Small intestine (tissue), 7 donors: ENCODE measurements around the gene PDE6D. TPM values are rescaled to one million over a fixed set of nuclear protein-coding genes. Genes with fewer than 3 reads are reported as not detected.

Experiments
- DNase-seq, 2 donors: peaks; one replicate each; pipeline versions ENCODE4 v3.0.0 to v3.0.0-alpha.2; 2013
- FAIRE-seq: peaks from 2 replicates; lab custom pipeline; 2012; peaks lifted over from hg19 to GRCh38; lab: Jason Lieb, UNC
- H3K27ac ChIP-seq, 3 donors: one replicate each; pipeline ENCODE4 v1.5.1; 2013; ENCODE audit warnings: low read length in 2 of 3, mild to moderate bottlenecking in 2 of 3, control low read depth in 1 of 3, inconsistent platforms in 1 of 3, low read depth in 1 of 3, moderate library complexity in 1 of 3
- H3K27me3 ChIP-seq, 3 donors: one replicate each; pipeline ENCODE4 v1.6.1; 2013; ENCODE audit warnings: low read length in 3 of 3, inconsistent platforms in 1 of 3; ENCODE audit not compliant: control insufficient read depth in 3 of 3, insufficient read depth in 3 of 3
- H3K36me3 ChIP-seq, 3 donors: one replicate each; pipeline ENCODE4 v1.6.1; 2013; ENCODE audit warnings: low read length in 3 of 3, inconsistent platforms in 1 of 3, low read depth in 1 of 3, mild to moderate bottlenecking in 1 of 3, moderate library complexity in 1 of 3; ENCODE audit not compliant: control insufficient read depth in 3 of 3, insufficient read depth in 2 of 3
- H3K4me1 ChIP-seq, 3 donors: one replicate each; pipeline ENCODE4 v1.6.1; 2013; ENCODE audit warnings: low read length in 2 of 3, inconsistent platforms in 1 of 3, low read depth in 1 of 3, mild to moderate bottlenecking in 1 of 3, moderate library complexity in 1 of 3; ENCODE audit not compliant: control insufficient read depth in 3 of 3, insufficient read depth in 2 of 3
- H3K4me3 ChIP-seq, 3 donors: one replicate each; pipeline ENCODE4 v1.5.1; 2013; ENCODE audit warnings: low read length in 3 of 3, control low read depth in 1 of 3, inconsistent platforms in 1 of 3, low read depth in 1 of 3, mild to moderate bottlenecking in 1 of 3, moderate library complexity in 1 of 3
- H3K9me3 ChIP-seq, 2 donors: one replicate each; pipeline ENCODE4 v1.6.1; 2013; ENCODE audit warnings: low read depth in 1 of 2, low read length in 1 of 2; ENCODE audit not compliant: control insufficient read depth in 2 of 2, insufficient read depth in 1 of 2
- WGBS, 3 donors: extraction: QIAGEN DNeasy Blood & Tissue Kit; methylation state at CpG; one replicate each; pipeline ENCODE4 v1.1.7; 2013; 5-methylcytosine and 5-hydroxymethylcytosine counted together
- polyA plus RNA-seq, 4 donors: library from polyadenylated mRNA; stranded (reverse) in 3 of 4; unstranded in 1 of 4; fragments of 200-250 nt in 3 of 4; fragments of 120-200 nt in 1 of 4; gene quantifications; one replicate each; pipeline versions ENCODE4 v1.2.1 to v1.2.3, GENCODE V29; 2013
- donor health status: healthy with polysubstance abuse.
- donor health status: control.
- donor health status: control.
- donor health status: Bipolar disorder and iron deficiency.
- donor health status: healthy.

The PDE6D gene
- polyA plus RNA-seq, 4 donors = 13.2 to 28.1 (median 25.6) TPM

DNA sequence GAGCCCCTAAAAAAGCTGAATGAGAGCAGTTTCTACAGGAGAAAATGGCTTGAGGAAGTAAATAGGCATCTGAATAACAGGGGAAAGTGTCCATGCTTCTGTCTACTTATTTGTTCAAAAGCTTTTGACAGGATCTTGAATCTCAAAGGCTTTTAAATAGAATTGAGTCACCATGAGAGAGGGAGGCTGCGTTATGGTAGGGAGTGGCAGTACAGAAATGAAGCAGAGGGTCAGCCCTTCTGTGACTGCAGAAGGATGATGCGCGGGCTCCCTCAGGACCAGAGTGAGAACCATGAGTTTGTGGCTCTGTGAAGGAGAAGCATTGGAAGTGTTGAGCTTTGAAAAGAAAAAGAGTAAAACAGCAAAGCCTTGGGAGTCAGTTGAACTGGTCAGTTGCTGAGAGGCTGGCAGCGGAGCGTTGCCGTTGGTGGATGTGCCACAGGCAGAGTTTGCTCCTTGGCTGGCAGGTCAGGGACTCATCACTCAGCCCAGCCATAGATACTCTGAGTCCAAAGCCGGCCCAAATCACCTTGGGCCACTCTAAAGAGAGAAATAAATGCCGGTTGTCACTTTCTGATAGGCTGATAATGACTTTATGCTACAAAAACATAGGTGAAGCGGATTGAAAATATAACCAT, 22.5 kb upstream of the PDE6D start:
- Histone ChIP-seq H3K4me1 (no peaks in the 10 kb centered on the region), H3K27ac (no peak overlapping the region), H3K9me3 (no peaks in the 10 kb centered on the region), H3K4me3 (no peak overlapping the region), H3K27me3 (no peaks in the 10 kb centered on the region), H3K36me3 (peaks cover 9 to 48% (median 30%) of the 10 kb centered on the region in 3 donors)
- no peak for DNase-seq
- no peak for FAIRE-seq
- 94 to 95% (median 95%) methylated on average over 9 of the region's 9 CpGs for WGBS, 3 donors

DNA sequence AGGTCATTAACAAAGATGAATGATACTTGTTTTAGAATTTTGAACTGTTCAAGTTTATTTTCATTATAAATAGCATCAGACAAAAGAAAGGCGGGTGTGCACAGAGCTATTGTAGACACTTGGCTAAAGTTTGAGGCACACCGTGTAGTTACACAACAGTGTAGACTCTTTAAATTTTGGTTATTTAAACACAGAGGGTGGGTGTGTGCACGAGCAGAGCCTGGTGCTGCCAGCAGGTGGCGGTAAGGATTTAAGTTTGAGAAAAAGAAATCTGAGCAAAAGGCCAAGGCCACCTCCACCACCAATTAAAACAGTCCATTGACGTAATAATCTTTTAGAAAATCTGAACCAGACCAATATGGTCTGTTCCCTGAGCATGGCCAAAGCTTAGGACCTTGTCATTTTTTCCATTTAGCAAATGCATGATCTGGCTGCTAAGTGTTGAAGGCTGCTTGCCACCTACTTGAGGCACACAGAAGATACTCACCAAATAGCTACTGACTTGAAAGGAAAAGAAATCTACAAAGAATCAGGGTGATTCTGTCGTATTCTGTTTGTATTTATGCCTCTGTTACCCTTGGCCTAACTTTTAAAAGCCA, 19.5 kb upstream of the PDE6D start:
- H3K9me3 ChIP-seq = no peaks in the 10 kb centered on the region
- H3K4me3 ChIP-seq = no peak overlapping the region
- H3K4me1 ChIP-seq = no peaks in the 10 kb centered on the region
- FAIRE-seq (no peak), DNase-seq (peak; percentile 20 to 22)
- H3K27ac ChIP-seq = no peak overlapping the region
- H3K36me3 ChIP-seq = peaks cover 8 to 48% (median 21%) of the 10 kb centered on the region in 3 donors
- 49 to 55% (median 55%) methylated on average over 6 of the region's 6 CpGs for WGBS, 3 donors
- H3K27me3 ChIP-seq = no peaks in the 10 kb centered on the region

DNA sequence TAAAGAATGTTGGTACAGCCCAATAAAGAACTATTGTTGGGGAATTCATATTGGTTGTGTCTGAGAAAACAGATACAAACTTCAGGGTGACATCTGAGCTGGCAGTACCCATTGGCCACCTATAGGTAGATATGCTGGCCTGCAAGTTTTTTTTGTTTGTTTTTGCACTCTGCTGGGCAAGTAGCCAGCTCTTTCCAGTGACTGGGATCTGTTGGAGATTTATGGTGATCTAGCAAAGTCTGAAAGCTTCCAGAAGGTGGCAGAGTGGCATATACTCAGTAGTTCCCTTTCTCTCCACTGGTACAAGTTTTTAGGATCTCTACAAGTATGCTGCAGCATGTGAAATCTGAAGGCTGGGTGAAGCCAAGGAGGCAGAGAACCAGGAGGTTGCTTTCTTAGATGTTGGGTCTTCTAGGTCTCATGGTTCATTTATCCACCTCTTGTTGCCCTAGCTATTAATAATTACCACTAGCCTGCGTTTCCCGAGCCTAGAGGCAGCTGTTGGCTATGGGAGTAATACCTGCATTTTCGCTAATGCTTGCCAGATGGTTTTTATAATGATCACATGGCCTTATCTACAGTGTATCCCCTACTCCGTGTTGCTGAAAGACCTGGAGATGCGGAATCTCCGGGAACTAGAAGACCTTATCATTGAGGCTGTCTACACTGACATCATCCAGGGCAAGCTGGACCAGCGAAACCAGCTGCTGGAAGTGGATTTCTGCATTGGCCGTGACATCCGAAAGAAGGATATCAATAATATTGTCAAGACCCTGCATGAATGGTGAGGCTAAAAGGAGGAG, 14.6 kb upstream of the PDE6D start:
- no peak overlapping the region for H3K27ac ChIP-seq
- FAIRE-seq = no peak

DNA sequence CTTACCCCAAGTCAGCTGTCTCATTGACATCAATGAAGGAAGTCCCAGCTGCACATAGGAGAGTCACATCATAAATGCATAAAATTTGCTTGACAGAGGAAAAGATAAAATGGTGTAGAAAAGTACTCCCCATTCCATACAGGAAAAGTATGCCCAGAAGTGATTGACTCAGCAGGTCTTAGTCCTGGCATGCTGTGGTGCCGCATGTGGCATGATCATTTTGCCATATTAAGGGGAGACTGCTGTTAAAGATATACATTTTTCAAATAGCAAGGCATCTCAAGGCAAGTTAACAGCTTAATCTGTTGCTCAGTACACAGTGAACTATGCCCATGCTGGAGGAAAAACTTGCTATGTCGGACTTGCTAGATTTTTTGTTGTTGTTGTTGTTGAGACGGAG, 13.3 kb upstream of the PDE6D start:
- H3K27ac ChIP-seq = no peak overlapping the region

More for the DNA sequence above, 14.6 kb upstream of the PDE6D start:
- H3K4me1 ChIP-seq = no peaks in the 10 kb centered on the region
- peak; percentile 44 to 90 for DNase-seq
- no peak overlapping the region for H3K4me3 ChIP-seq
- WGBS, 3 donors = 59 to 84% (median 68%) methylated on average over 9 of the region's 9 CpGs
- peaks cover 8 to 36% (median 17%) of the 10 kb centered on the region in 3 donors for H3K36me3 ChIP-seq
- H3K9me3 ChIP-seq = no peaks in the 10 kb centered on the region
- H3K27me3 ChIP-seq = no peaks in the 10 kb centered on the region

DNA sequence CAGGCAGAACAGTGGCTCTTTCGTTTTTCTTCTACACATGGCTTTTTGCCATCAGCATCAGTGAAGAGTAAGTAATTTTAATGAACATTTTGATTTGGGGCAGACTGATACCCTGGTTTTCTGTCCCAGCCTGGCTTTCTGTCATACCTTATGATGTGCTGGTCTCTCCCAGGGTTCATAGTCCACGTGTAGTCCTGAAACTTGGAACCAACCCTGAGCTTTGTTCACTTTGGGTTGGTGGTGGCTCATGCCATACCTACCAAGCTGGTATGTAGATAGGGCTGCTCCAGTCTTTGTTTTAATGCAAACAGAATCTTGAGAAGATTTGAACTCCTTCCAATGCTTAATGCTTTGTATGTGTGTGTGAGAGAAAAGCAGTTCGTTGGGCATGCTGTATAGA, 10.0 kb upstream of the PDE6D start:
- FAIRE-seq (no peak), DNase-seq (peak in 1 of 2 donors; percentile 29)
- Histone ChIP-seq H3K27ac (no peak overlapping the region), H3K27me3 (no peaks in the 10 kb centered on the region), H3K4me3 (no peak overlapping the region), H3K9me3 (no peaks in the 10 kb centered on the region), H3K4me1 (peaks cover 0 to 5% (median 3%) of the 10 kb centered on the region in 3 donors), H3K36me3 (peaks cover 4 to 25% (median 4%) of the 10 kb centered on the region in 3 donors)
- WGBS, 3 donors = 61 to 72% (median 69%) methylated on average over 3 of the region's 3 CpGs

More for the DNA sequence above, 13.3 kb upstream of the PDE6D start:
- H3K4me3 ChIP-seq = no peak overlapping the region
- no peaks in the 10 kb centered on the region for H3K4me1 ChIP-seq
- WGBS, 3 donors = 94 to 96% (median 95%) methylated on average over 3 of the region's 3 CpGs
- DNase-seq = no peak
- H3K36me3 ChIP-seq = peaks cover 8 to 39% (median 13%) of the 10 kb centered on the region in 3 donors
- H3K9me3 ChIP-seq = no peaks in the 10 kb centered on the region
- no peak for FAIRE-seq
- H3K27me3 ChIP-seq = no peaks in the 10 kb centered on the region

DNA sequence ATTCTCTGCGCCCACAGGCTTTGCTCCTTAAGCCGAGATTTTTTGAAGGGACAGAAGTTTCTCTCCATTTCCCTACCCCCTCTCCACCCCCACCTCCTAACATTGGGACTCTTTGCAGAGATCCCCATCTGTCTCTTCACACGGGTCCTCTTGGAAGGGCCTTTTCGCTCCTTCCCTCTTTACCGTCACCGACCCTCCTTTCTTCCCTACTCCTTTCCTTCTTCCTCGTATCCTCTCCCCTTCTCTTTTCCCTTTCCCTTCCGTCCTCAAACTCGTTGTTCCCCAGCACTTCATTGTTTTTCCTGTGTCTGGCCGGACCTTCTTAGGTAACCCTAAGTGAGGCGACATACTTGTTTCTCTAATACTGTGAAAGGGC, 5.8 kb upstream of the PDE6D start:
- DNase-seq = no peak
- peaks cover 0 to 5% (median 0%) of the 10 kb centered on the region in 3 donors for H3K36me3 ChIP-seq
- H3K4me1 ChIP-seq = peaks cover 5 to 9% (median 7%) of the 10 kb centered on the region in 3 donors
- no peak overlapping the region for H3K27ac ChIP-seq
- H3K27me3 ChIP-seq = no peaks in the 10 kb centered on the region
- FAIRE-seq = no peak
- no peaks in the 10 kb centered on the region for H3K9me3 ChIP-seq
- WGBS, 3 donors = 11 to 19% (median 14%) methylated on average over 11 of the region's 11 CpGs
- peak overlapping the region; percentile 60 to 94 (median 77) for H3K4me3 ChIP-seq

DNA sequence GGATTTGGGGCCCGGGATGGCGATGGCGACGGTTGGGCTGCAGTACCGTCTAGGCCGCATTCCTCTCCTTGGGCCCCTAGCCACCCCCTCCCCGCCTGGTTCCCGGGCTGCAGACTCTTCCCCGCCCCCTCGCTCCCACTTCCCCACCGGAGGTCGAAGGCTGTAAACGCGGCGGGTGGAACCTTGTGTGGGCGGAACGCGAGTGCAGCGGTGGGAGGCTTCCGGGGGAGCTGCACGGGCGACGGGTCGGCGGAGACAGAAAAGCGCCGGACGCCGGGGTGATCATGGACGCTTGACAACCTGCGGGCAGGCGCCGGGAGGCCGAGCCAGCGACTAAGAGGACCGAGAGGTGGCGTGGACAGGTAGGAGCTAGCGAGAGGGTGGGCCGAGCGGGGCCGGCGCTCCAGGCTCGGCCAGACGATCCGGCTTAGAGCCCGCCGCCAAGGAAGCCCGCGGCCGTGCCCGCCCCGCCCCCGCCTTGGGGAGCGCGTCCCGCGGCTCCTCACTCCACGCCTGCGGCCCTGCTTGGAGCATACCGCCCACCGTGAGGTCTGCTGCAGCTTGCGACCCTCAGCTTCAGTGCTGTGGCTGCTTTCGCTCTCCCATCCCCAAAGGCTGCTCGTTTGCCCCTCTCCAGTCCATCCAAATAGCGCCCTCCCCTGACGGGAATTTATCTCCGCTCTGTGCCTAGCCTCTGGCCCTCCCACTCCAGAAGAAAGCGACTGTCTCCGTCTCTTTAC, 5.3 kb upstream of the PDE6D start, which contains the start of gene COPS7B:
COPS7B (plus strand) TSS at position 269 of the 740 bp plus-strand sequence. CDS start 2,126 bp downstream, outside the sequence.
- Histone ChIP-seq H3K4me1 (peaks cover 5 to 9% (median 7%) of the 10 kb centered on the region in 3 donors), H3K36me3 (peaks cover 0 to 5% (median 0%) of the 10 kb centered on the region in 3 donors), H3K27me3 (no peaks in the 10 kb centered on the region), H3K4me3 (peak within 1 kb of the TSS; percentile 60 to 94 (median 77)), H3K27ac (peak within 1 kb of the TSS in 1 of 3 donors; percentile 68), H3K9me3 (no peaks in the 10 kb centered on the region)
- DNase-seq = peak; percentile 71 to 91
- FAIRE-seq = no peak
- WGBS, 3 donors = 0 to 1% (median 0%) methylated on average over 50 to 69 of the region's 69 CpGs
